Mesenteric fat pad (tissue), 1 donor: ENCODE data around the gene FAM131C. TPM values are rescaled to one million over a fixed set of nuclear protein-coding genes. Genes with fewer than 3 reads are reported as not detected.
"Not testable (repeated sequence)": the region's sequence is repeated elsewhere in the genome, so short reads cannot be mapped to it uniquely, and the experiment has no call there.

ENCODE experiments used
- DNase-seq: peaks from one replicate; pipeline ENCODE4 v3.0.0-alpha.2; 2020; ENCODE audit warnings: low spot score
- total RNA-seq: library from RNA; stranded (reverse); fragmentation: NEBNext Ultra II Directional; extraction: Animal tissue kit (Norgen Biotek cat#: 25700); gene quantifications from one replicate; pipeline ENCODE4 v1.2.1, GENCODE V29; 2021
- donor health status: DM: yes; HTN: yes; CAD: no.

The FAM131C gene
- total RNA-seq, 1 donor from 2014 or later = not detected

GRCh38 chr1:16041200-16041599 lies 32.3 kb downstream of the FAM131C start:
- no peak for DNase-seq

DNA sequence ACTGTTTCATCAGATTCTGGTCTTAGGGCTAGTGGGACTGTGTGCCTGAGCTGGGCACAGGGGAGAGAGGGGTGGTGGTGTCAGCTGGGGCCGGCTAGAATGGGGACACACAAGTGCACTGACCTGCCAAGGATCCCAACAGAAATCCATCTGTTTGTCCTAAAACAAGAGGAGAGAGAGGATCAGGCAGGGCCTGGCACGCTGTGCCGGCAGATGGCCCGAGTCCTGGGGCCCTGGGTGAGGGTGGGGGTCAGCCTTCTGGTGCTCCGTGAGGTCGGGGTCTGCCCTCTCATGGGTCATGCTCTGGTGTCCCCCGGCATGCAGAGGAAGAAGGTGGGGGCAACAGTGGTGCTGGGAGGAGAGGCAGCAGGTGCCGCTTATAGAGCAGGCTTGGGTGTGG lies 33.6 kb downstream of the FAM131C start:
- not testable (repeated sequence) for DNase-seq

DNA sequence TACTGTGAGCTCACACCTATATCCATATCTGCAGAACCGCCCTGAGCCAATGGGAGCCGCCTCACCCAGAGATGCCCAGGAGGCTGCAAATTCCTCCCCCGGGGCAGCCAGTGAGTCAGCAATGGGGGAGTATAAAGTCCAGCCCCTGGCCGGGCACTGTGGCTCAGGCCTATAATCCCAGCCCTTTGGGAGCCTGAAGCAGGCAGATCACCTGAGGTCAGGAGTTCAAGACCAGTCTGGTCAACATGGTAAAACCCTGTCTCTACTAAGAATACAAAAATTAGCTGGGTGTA lies 34.9 kb downstream of the FAM131C start:
- DNase-seq = no peak

GRCh38 chr1:16036461-16036860 lies 37.0 kb downstream of the FAM131C start:
- not testable (repeated sequence) for DNase-seq

DNA sequence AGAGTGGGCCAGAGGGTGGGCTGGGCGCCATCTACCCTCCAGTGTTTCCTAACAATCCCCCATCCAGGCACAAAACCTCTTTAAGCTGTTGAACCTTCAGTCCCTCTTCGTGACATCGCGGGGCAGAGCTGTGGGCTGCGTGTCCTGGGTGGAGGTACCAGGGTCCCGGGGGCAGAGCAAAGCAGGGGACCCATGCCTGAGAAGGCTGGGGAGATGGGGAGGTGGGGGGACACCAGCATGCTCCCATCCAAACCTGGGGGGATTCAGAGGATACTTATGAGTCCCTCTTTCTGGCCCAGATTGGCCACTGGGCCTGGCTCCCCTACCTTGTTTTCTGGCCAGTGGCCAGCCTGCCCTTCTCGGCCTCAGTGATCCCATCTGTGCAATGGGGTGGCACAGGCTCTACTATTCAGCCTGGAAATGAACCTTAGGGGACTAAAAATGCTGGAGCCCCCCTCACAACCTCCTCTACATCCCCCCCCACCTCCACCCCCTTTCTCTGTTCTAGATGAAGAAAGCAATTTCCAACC lies 40.3 kb downstream of the FAM131C start:
- not testable (repeated sequence) for DNase-seq

DNA sequence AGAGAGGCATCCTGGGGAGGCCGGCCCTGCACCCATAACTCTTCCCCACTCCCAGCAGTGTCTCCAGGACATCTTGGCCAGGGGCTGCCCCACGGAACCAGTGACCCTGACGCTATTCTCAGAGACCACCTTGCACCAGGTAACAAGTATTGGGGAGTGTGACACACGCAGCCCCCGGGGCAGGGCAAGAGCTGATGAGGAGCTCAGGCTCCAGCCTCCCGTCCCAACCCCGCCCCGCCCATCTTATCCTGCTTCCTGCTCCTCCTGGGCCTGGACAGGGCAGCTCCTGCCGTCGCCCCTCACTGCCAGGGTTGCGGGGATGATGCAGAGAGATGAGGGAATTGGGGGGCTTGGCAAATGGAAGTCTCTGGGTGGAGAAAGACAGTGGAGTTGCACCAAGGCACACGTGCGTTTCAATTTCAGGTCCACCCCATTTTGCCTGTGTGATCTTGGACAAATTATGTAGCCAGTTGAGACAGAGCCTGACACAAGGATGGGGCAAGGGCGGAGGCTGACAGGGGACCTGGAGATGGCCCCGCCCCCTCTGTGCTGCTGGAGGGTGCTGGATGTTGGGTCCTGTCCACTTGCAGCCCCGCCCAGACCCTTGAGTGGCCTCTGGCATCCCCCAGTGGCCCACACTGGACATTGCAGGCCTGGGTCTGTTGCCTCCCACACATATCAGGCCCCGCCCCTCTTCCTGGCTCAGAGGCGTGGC lies 40.9 kb downstream of the FAM131C start:
- DNase-seq = no peak

GRCh38 chr1:16031551-16031950 lies 41.9 kb downstream of the FAM131C start:
- no peak for DNase-seq

GRCh38 chr1:16029288-16029687 lies 44.2 kb downstream of the FAM131C start:
- no peak for DNase-seq

DNA sequence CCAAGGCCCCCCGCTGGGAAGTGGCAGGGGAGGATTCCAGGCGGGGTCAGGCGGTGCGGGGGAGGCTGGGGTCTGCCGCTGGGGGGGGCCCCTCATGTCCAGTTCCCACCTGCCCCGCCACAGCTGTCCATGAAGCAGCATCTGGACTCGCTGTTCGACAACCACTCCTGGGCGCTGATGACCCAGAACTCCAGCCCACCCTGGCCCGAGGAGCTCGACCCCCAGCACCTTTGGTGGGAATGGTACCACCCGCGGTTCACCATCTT lies 44.5 kb downstream of the FAM131C start:
- not testable (repeated sequence) for DNase-seq

- no peak for DNase-seq
Measured at GRCh38 chr1:16028237-16029002, 45.0 kb downstream of the FAM131C start.

DNA sequence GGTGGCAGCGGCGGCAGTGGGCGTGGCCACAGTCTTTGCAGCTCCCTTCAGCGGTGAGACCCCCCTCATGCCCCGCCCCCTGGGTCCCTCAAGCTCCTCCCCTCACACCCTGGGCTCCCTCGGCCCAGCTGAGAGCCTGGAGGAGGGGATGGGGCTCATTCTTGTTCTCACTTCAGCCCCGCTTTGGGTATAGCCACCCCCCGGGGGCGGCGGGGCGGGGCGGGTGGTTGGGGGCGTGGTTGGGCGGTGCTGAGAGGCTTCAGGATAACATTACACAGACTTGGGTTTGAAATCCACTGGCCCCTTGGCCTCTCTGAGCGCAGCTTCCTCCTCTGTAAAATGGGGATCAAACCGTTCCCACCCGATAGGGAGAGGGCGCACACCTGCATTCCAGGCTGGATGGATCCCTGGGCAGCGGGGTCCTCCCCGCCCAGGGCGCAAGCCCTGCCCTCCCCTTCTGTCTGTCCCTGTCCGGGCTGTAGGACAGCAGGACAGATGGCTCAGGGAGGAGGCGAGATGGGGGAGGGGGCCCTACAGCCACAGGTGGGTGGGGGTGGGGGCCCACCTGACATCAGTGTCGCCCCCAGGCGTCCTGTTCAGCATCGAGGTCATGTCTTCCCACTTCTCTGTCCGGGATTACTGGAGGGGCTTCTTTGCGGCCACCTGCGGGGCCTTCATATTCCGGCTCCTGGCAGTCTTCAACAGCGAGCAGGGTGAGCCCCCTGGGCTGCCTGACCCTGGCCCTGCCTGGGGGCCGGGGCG lies 46.5 kb downstream of the FAM131C start:
- no peak for DNase-seq

DNA sequence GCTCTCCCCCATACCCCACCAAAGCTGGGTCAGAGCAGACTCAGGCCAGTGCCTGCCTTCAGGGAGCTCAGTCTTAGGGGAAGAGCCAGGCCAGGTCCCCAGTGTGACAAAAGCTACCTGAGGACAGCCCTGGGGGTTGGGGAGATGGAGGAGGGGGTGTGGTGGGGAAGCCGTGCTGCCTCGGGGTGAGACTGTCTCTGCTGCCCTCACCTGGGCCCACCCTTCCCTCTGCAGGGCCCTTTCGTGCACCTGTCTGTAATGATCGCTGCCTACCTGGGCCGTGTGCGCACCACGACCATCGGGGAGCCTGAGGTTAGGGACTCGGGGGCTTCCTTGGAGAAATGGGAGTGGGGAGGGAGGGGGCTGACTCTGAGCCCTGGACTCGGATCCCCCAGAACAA lies 47.1 kb downstream of the FAM131C start:
- not testable (repeated sequence) for DNase-seq

- no peak for DNase-seq
Measured at GRCh38 chr1:16023050-16023653, 50.3 kb downstream of the FAM131C start.

DNA sequence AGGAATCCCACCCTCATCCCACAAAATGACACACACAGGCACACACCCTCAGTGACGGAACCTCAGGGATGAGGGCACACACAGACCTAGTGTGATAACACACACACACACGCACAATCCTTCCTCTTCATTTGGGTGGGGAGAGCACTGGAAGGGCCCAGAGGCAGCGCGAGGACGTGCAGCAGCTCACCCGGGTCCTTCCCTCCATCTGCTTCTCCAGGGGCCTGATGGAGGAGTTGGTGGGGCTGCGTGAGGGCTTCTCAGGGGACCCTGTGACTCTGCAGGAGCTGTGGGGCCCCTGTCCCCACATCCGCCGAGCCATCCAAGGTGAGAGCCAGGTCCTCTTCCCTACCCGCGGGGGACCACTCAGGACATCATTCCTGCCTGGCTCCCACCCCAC lies 51.1 kb downstream of the FAM131C start:
- DNase-seq = no peak

GRCh38 chr1:16021681-16022080 lies 51.8 kb downstream of the FAM131C start, which contains the start of gene CLCNKA:
Gene CLCNKA, plus strand, starts transcription at chr1:16022036. Its CDS starts 584 bp downstream, at chr1:16022620.
- no peak for DNase-seq

DNA sequence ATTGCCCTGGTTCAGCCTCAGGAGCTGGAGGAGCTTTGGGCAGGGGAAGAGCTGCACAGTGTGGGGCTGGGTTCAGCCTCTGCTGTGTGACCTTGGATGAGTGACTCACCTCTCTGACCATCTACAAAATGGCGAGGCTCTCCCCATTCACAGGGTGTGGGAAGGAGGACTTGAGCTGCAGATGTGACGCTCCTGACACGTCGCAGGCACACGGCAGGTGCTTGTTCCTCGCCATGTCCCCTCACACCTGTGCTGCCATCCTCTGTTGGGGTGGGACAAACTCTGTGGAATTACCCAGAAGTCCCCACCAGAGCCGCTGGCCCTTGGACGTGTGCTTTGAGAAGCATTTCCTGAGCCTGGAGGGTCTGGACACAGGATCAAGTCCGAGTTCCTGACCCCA lies 52.6 kb downstream of the FAM131C start:
- DNase-seq = not testable (repeated sequence)

DNA sequence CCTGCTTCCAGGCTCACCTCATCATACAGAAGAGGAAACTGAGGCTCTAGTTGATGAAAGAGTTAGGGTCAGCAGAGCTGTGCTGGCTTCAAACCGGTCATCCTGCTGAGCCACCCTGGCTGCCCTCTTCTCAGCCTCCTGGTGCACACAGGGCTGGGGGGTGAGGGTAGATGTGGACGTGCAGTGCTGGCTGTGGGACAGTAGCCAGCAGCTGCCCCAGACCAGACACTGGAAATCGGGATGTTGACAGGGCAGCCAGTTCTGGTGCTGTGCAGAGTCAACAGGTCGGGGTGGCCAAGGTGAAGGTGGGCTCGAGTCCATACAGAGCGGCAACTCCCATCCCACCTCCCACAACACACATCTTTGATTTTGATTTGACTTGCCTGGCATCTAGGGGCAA lies 53.1 kb downstream of the FAM131C start:
- no peak for DNase-seq

- DNase-seq = no peak
Measured at GRCh38 chr1:16019644-16020277, 53.7 kb downstream of the FAM131C start.

- no peak for DNase-seq
Measured at GRCh38 chr1:16018749-16019643, 54.5 kb downstream of the FAM131C start.

- no peak for DNase-seq
Measured at GRCh38 chr1:16018308-16018707, 55.1 kb downstream of the FAM131C start.
